Stomach (tissue), 4 donors: Measurements from ENCODE around the gene HIGD1C.

Experiments
- CTCF ChIP-seq, 7 experiments: fragments of 450-650 bp in 4 of 7; fragments of 200-600 bp in 3 of 7; sonication (generic) in 3 of 7; IDR thresholded peaks; one replicate each; pipeline ENCODE4 v1.5.1; 2016 to 2019; ENCODE audit warnings: antibody characterized with exemption in 7 of 7, control low read depth in 2 of 7, mild to moderate bottlenecking in 1 of 7
- EP300 ChIP-seq: sonication (generic); formaldehyde crosslinking; IDR thresholded peaks from one replicate; pipeline ENCODE4 v1.6.1; 2017; ENCODE audit warnings: antibody characterized with exemption
- POLR2A ChIP-seq, 4 donors: fragments of 450-650 bp; IDR thresholded peaks; one replicate each; pipeline ENCODE4 v1.6.1; 2016; ENCODE audit warnings: antibody characterized with exemption in 4 of 4, control low read depth in 2 of 4, mild to moderate bottlenecking in 1 of 4, moderate library complexity in 1 of 4
- POLR2AphosphoS5 ChIP-seq, 3 donors: sonication (generic); formaldehyde crosslinking; IDR thresholded peaks; one replicate each; pipeline ENCODE4 v1.6.1; 2016; ENCODE audit warnings: antibody characterized with exemption in 3 of 3

GRCh38 chr12:50947933-50948626, 4.3 kb upstream of the HIGD1C start:
- TF ChIP-seq POLR2A (IDR thresholded peaks at IDR 0.05): no peak
- no peak for TF ChIP-seq CTCF (IDR thresholded peaks at IDR 0.05)
- TF ChIP-seq POLR2AphosphoS5 (IDR thresholded peaks at IDR 0.05): no peak
- TF ChIP-seq EP300: no peak
